ENCODE results near the gene INSC. TPM values are rescaled to one million over a fixed set of nuclear protein-coding genes. Genes with fewer than 3 reads are reported as not detected.

The INSC gene
- polyA plus RNA-seq, 3 donors from 2014 or later: 0.59 to 1.4 TPM; not detected in 1

DNA sequence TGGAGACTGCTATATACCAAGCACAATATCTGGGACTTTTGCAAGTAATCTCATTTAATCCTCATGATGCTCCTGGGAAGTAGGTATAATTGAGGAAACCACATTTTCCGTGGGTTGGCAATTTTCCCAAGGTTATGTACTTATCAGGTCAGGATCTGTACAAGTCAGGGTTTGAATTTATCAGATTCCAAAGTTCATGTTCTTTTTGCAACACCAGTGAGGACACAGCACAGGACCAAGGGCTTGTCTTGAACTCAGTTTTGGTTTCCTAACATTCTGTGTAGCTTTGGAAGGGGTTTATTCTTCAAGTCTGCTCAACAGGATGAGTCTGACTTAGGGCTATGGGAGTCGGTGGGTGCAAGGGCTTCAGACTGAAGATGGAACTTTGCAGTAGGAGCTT lies 30.4 kb downstream of the INSC start:
- Mint-ChIP-seq H3K36me3 (no peaks in the 10 kb centered on the region), H3K4me1 (peaks cover 8 to 10% of the 10 kb centered on the region in 2 donors), H3K4me3 (no peak overlapping the region), H3K9me3 (peaks cover 0 to 2% (median 0%) of the 10 kb centered on the region in 6 donors), H3K27me3 (ENCODE audit: low read depth in 3 of 3) (peaks cover 0 to 1% (median 0%) of the 10 kb centered on the region in 3 donors), H3K27ac (no peak overlapping the region)
- no peak for DNase-seq

DNA sequence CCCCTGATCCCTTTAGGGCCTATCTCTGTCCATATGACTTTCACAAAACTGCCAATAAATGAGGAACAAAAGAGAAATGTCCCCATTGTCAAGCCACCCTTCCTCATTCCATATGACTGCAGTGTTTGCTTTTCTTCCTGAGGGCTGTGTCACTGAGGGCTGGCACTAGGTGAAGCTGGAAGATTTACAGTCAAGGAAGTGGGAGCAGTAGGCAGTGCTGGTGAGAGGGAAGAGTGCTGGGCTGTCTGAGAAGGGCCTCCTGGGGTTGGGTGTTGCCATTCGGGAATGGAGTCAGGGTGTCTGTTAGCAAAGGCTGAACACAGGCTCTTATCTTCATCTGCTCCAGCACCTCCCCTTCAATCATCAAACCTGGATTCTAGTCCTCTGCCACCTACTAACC lies 30.9 kb downstream of the INSC start:
- Mint-ChIP-seq H3K4me1 (peaks cover 13 to 15% of the 10 kb centered on the region in 2 donors), H3K36me3 (no peaks in the 10 kb centered on the region), H3K27ac (no peak overlapping the region), H3K27me3 (ENCODE audit: low read depth in 3 of 3) (peaks cover 0 to 1% (median 0%) of the 10 kb centered on the region in 3 donors), H3K9me3 (peaks cover 0 to 2% (median 0%) of the 10 kb centered on the region in 6 donors), H3K4me3 (no peak overlapping the region)
- no peak for DNase-seq

DNA sequence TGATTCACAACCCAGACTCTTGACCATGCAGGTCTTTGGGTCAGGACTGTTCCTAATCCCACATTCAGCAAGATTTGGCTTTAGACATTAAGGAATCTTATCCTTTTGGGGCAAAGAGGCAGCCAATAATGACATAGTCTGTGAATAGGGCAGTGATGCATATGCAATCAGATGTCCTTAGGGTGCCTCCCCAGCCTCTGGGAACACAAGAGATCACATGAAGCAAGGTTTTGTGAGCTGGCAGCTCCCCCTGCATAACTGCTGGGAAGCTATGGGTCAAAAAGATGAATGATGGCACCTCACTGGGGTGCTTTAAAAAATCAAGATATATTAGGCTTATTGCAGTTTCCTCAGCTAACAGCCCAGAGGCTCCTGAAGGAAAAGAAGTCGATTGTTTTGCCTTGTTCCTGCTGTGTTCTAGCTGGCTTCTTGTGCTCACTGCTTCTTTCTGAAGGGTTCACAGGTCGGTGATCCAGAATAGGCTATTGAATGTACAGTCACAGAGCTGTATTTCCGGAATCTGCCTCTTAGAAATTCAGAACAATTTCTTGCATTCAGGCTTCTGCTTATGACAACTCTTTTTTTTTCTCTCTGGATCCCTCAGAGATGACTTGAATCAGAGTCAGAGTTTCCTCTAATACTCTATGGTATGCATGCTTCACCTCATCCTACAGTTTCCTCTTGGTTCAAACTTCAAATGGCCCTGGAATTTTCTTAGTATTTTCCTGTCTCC lies 31.7 kb downstream of the INSC start:
- H3K27me3 Mint-ChIP-seq (ENCODE audit: low read depth in 3 of 3): peaks cover 0 to 1% (median 0%) of the 10 kb centered on the region in 3 donors
- H3K36me3 Mint-ChIP-seq: no peaks in the 10 kb centered on the region
- peaks cover 0 to 2% (median 0%) of the 10 kb centered on the region in 6 donors for H3K9me3 Mint-ChIP-seq
- no peak overlapping the region for H3K27ac Mint-ChIP-seq
- H3K4me3 Mint-ChIP-seq: no peak overlapping the region
- H3K4me1 Mint-ChIP-seq: peaks cover 21 to 23% of the 10 kb centered on the region in 2 donors
- DNase-seq: no peak

DNA sequence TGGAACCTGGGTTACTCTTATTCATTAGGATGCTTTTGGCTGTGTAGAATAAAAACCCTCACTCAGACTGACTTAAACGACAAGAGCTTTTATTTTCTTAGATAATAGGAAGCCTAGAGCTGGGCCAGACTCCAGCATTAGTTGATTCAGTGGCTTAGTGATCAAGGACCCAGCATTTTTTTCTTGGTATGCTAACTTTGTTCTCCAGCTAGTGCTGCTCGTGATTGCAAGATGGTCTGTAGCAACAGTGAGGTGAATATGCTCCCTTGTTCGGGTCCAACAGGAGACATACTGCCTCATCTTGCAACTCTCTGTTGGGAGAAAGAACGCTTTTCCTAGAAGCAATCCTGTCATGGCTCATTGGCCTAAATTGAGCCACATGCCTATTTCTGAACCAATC lies 33.4 kb downstream of the INSC start:
- no peak for DNase-seq
- Mint-ChIP-seq H3K36me3 (no peaks in the 10 kb centered on the region), H3K4me3 (no peak overlapping the region), H3K4me1 (peaks cover 27 to 35% of the 10 kb centered on the region in 2 donors), H3K27ac (no peak overlapping the region), H3K27me3 (ENCODE audit: low read depth in 3 of 3) (peaks cover 0 to 3% (median 0%) of the 10 kb centered on the region in 3 donors), H3K9me3 (peaks cover 0 to 2% (median 0%) of the 10 kb centered on the region in 6 donors)

DNA sequence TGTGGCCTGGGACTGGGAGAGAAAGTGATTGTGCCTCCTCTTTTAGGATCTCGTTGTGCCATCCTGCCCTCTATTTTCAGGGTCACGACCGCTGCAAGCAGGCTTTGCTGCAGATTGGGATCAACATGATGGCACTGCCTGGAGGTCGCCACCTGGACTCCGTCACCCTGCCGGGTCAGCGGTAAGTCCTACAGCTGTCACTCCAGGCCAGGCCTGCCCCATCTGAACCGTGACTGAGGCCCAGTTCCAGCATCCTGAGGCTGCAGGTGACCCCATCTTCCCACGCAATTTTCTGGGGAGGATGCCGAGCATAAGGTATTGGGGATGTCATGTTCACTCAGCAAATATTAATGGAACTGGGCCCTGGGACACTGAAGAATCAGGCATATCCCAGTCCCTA lies 34.3 kb downstream of the INSC start:
- peaks cover 0 to 3% (median 0%) of the 10 kb centered on the region in 3 donors for H3K27me3 Mint-ChIP-seq (ENCODE audit: low read depth in 3 of 3)
- no peak overlapping the region for H3K4me3 Mint-ChIP-seq
- no peaks in the 10 kb centered on the region for H3K36me3 Mint-ChIP-seq
- peaks cover 27 to 35% of the 10 kb centered on the region in 2 donors for H3K4me1 Mint-ChIP-seq
- H3K9me3 Mint-ChIP-seq: peaks cover 0 to 2% (median 0%) of the 10 kb centered on the region in 6 donors
- H3K27ac Mint-ChIP-seq: peak overlapping the region in 1 of 6 donors; percentile 47
- no peak for DNase-seq

DNA sequence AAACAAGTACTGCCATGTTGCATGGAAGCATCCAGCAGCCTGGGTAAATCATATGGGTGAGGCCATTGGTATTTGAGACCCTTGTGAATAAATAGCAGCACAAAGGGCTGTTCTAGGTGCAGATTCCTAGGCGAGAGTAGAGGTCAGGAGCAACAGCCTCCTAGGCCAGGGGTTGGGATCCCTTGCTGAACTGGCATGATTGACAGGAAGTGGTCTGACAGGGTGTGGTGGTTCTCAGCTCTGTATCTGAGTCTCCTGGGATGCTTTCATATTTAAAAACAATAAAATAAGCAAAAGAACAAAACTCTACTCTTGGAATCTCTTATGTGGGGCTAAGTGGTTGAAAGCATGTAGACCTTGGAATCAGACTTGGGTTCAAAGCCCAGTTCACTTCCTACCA lies 35.8 kb downstream of the INSC start:
- H3K27ac Mint-ChIP-seq: peak overlapping the region; percentile 6 to 80 (median 59)
- H3K9me3 Mint-ChIP-seq: peaks cover 0 to 2% (median 0%) of the 10 kb centered on the region in 6 donors
- H3K27me3 Mint-ChIP-seq (ENCODE audit: low read depth in 3 of 3): peaks cover 0 to 3% (median 1%) of the 10 kb centered on the region in 3 donors
- H3K4me1 Mint-ChIP-seq: peaks cover 27 to 35% of the 10 kb centered on the region in 2 donors
- H3K4me3 Mint-ChIP-seq: peak overlapping the region in 4 of 5 donors; percentile 19 to 46 (median 36)
- H3K36me3 Mint-ChIP-seq: no peaks in the 10 kb centered on the region
- peak in 1 of 3 donors; percentile 10 for DNase-seq

DNA sequence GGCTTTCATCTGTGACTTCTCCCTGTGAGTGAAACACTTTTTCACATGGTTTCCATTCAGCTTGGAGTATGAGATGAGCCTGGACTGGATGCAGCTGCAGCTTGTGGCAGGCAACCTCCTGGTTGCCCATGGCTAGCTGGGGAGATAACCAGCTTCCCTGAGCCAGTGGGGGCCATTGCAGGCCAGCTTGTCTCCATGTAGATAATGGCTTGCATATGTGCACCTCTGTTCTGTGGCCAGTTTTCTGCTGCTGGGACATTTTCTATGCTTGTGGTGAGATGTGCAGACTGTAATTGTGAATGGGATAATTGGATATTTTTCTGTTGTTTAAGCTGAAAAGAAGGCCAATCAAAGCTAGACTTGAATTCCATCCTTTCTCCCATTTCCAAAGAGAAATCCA lies 38.5 kb downstream of the INSC start:
- H3K4me1 Mint-ChIP-seq: peaks cover 27 to 35% of the 10 kb centered on the region in 2 donors

DNA sequence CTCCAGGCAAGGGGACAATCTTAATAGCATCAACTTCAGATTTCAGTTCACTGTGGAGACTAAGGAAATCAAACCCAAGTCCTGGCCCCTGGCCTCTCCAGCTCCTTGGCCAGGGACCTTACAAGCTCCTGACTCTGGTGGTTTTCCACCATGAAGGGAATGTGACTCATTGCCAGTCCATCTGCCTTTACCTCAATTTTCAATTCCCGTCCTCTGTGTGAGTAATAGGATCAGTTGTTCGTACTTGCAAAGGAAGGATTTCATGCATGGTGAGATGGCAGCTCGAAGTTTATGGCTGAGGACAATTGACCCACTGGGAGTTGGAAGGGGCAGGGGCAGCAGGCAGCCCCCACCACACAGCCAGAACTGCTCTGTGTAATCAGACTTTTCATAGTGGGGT lies 42.5 kb downstream of the INSC start:
- Mint-ChIP-seq H3K4me1 (peaks cover 0 to 5% of the 10 kb centered on the region in 2 donors), H3K27me3 (ENCODE audit: low read depth in 3 of 3) (peaks cover 1 to 4% (median 3%) of the 10 kb centered on the region in 3 donors), H3K9me3 (no peaks in the 10 kb centered on the region), H3K27ac (no peak overlapping the region), H3K4me3 (no peak overlapping the region), H3K36me3 (no peaks in the 10 kb centered on the region)
- no peak for DNase-seq

More for the DNA sequence above, 38.5 kb downstream of the INSC start:
- Mint-ChIP-seq H3K27me3 (ENCODE audit: low read depth in 3 of 3) (peaks cover 0 to 3% (median 1%) of the 10 kb centered on the region in 3 donors), H3K9me3 (no peaks in the 10 kb centered on the region), H3K36me3 (no peaks in the 10 kb centered on the region), H3K4me3 (no peak overlapping the region), H3K27ac (no peak overlapping the region)
- no peak for DNase-seq

DNA sequence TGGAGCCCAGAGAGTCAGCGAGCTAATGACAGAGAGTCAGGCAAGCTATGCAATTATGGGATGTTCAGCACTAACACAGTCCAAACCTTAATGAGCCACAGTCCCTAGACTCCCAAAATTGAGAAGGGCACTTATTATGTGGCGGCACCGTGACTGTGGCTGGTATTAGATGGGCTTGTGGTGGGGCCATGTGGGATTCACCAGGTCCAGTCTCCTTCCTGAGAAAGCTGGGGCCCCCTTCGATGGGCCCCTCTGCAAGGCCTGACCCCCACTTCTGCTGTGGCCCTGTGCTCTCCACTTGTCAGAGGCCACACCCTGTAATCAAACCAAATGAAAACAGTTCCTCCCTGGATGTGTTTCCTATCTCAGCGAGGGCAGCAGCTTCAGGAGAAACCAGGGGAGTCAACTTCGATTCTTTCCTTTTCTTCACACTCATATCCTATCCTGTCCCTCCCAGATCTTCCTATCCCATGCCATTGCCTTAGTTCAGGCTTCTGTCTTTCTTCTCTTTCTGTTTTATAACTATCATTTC lies 42.9 kb downstream of the INSC start:
- Mint-ChIP-seq H3K27ac (no peak overlapping the region), H3K4me3 (no peak overlapping the region), H3K4me1 (no peaks in the 10 kb centered on the region), H3K36me3 (no peaks in the 10 kb centered on the region), H3K9me3 (no peaks in the 10 kb centered on the region), H3K27me3 (ENCODE audit: low read depth in 3 of 3) (peaks cover 1 to 4% (median 3%) of the 10 kb centered on the region in 3 donors)
- DNase-seq: no peak

DNA sequence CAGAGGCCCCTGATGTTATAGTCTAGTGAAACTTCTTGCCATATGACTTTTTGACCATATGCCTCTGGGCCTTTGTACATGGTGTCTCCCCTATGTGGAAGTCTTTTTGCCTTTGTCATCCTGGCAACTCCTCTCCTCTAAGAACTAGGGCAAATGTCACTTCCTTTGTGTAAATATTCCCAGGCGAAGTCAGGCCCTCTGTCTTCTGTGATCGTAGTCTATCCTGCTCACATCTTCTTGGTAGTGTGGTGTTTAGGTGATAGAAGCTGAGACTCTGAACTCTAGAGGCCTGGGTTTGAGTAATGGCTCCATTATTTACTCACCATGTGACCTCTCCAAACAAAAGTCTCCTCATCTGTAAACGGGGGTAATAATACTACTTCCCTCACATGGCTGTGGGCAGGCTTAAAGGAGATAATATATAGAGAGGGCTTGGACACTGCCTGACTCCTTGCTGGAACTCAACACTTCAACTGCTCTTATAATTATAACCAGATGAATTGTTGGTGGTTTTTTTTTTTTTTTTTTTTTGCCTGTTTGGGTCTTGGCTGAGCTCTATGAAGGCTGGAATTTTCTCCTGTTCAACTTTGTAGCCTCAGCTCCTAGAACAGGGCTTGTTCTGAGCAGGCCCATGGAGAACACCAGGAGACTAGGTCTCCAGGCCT lies 43.8 kb downstream of the INSC start:
- H3K4me3 Mint-ChIP-seq: no peak overlapping the region
- H3K9me3 Mint-ChIP-seq: no peaks in the 10 kb centered on the region
- H3K27ac Mint-ChIP-seq: no peak overlapping the region
- H3K4me1 Mint-ChIP-seq: no peaks in the 10 kb centered on the region
- no peak for DNase-seq
- H3K27me3 Mint-ChIP-seq (ENCODE audit: low read depth in 3 of 3): peaks cover 3 to 4% (median 3%) of the 10 kb centered on the region in 3 donors
- H3K36me3 Mint-ChIP-seq: no peaks in the 10 kb centered on the region

DNA sequence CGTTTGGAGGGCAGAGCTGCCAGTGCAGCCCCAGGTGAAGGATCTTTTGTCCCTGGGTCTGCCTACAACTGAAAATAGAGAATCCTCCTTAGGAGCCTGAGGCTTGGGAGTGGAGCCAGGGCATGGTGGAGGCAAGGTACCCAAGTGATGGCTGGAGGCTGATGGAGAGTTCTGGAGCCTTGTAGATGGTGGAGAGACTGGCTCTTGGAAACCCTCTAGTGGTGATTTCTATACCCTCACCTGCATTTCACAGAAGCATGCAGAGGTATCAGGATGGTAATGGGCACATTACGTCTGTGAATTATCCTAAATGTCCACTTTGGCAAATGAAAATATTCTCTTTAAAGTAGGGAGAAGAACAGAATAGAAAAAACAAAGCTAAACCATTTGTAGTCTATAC lies 44.4 kb downstream of the INSC start:
- no peaks in the 10 kb centered on the region for H3K9me3 Mint-ChIP-seq
- no peak overlapping the region for H3K27ac Mint-ChIP-seq
- H3K4me3 Mint-ChIP-seq: no peak overlapping the region
- H3K4me1 Mint-ChIP-seq: no peaks in the 10 kb centered on the region
- peaks cover 3 to 8% (median 3%) of the 10 kb centered on the region in 3 donors for H3K27me3 Mint-ChIP-seq (ENCODE audit: low read depth in 3 of 3)
- no peaks in the 10 kb centered on the region for H3K36me3 Mint-ChIP-seq
- no peak for DNase-seq

DNA sequence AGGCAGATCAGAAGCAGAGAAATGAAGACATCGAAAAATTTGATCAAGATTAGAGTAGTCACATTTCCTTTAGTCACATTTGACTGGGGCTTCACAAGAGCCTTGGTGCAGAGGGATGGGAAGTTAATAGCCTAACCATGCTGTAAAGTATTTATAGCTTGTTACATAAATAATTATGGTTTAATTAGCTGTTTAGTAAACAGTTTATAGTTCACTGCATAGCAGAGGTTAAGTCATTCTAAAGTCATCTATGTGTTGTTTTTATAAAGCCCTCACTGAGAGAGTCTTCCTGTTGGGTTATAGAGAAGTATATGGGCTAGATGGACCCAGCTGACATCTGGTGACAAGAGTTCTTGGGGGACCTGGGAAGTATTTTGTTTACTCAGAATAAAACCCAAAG lies 47.1 kb downstream of the INSC start:
- Mint-ChIP-seq H3K9me3 (no peaks in the 10 kb centered on the region), H3K27ac (no peak overlapping the region), H3K4me1 (no peaks in the 10 kb centered on the region), H3K4me3 (no peak overlapping the region), H3K27me3 (ENCODE audit: low read depth in 3 of 3) (peaks cover 1 to 11% (median 3%) of the 10 kb centered on the region in 3 donors), H3K36me3 (no peaks in the 10 kb centered on the region)
- no peak for DNase-seq

DNA sequence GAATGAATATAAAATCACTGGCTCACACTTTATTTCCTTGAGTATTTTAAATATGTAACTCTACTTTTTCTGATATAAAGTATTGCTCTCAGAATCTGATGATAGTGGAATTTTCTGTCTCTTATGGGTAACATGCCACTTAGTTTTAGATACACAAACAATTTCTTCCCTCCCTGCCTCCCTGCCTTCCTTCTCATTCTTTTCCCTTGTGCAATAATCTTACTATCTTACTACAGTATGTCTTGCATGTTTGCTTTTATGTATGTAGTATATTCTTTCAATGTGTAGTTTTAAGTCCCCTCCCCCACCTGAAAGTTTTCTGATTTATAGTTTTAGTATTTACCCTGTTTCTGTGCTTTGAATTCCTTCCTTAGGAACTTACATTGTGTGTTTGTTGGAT lies 48.4 kb downstream of the INSC start:
- Mint-ChIP-seq H3K27ac (no peak overlapping the region), H3K4me1 (no peaks in the 10 kb centered on the region), H3K36me3 (no peaks in the 10 kb centered on the region), H3K4me3 (no peak overlapping the region), H3K9me3 (no peaks in the 10 kb centered on the region), H3K27me3 (ENCODE audit: low read depth in 3 of 3) (peaks cover 1 to 12% (median 3%) of the 10 kb centered on the region in 3 donors)
- no peak for DNase-seq

DNA sequence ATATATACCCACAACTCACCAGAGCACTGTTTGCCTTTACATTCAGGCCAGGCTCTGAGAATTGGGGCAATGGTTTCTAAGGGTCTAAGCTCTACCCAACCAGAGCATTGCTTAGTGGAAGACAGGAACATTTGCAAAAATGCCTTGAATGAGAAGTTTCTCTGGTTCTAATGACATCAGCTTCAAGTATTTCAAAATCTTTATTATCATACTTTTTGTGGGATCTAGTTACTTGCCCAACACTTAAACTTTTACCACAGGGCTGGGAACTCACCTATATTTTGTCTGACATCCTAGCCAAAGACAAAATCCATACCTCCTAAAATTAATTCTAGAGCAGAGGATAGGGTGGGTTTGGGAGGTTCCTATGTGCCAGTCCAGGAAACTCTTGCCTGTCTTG lies 51.5 kb downstream of the INSC start:
- Mint-ChIP-seq H3K27ac (no peak overlapping the region), H3K9me3 (no peaks in the 10 kb centered on the region), H3K4me1 (no peaks in the 10 kb centered on the region), H3K4me3 (no peak overlapping the region), H3K36me3 (no peaks in the 10 kb centered on the region), H3K27me3 (ENCODE audit: low read depth in 3 of 3) (peaks cover 1 to 15% (median 2%) of the 10 kb centered on the region in 3 donors)
- no peak for DNase-seq
